DMS79 treated with DMSO at 0.1 percent for 48 hours (cell line): ENCODE measurements around the gene IFT57.
A peak's percentile ranks its signal among the peaks of the same experiment; 100 is the strongest.
"Not testable (repeated sequence)": the region's sequence is repeated elsewhere in the genome, so short reads cannot be mapped to it uniquely, and the experiment has no call there.

ENCODE experiments used
- DNase-seq: peaks from one replicate; lab custom pipeline; 2025; lab: John Stamatoyannopoulos, UW

Gene IFT57, protein sequence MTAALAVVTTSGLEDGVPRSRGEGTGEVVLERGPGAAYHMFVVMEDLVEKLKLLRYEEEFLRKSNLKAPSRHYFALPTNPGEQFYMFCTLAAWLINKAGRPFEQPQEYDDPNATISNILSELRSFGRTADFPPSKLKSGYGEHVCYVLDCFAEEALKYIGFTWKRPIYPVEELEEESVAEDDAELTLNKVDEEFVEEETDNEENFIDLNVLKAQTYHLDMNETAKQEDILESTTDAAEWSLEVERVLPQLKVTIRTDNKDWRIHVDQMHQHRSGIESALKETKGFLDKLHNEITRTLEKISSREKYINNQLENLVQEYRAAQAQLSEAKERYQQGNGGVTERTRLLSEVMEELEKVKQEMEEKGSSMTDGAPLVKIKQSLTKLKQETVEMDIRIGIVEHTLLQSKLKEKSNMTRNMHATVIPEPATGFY

DNA sequence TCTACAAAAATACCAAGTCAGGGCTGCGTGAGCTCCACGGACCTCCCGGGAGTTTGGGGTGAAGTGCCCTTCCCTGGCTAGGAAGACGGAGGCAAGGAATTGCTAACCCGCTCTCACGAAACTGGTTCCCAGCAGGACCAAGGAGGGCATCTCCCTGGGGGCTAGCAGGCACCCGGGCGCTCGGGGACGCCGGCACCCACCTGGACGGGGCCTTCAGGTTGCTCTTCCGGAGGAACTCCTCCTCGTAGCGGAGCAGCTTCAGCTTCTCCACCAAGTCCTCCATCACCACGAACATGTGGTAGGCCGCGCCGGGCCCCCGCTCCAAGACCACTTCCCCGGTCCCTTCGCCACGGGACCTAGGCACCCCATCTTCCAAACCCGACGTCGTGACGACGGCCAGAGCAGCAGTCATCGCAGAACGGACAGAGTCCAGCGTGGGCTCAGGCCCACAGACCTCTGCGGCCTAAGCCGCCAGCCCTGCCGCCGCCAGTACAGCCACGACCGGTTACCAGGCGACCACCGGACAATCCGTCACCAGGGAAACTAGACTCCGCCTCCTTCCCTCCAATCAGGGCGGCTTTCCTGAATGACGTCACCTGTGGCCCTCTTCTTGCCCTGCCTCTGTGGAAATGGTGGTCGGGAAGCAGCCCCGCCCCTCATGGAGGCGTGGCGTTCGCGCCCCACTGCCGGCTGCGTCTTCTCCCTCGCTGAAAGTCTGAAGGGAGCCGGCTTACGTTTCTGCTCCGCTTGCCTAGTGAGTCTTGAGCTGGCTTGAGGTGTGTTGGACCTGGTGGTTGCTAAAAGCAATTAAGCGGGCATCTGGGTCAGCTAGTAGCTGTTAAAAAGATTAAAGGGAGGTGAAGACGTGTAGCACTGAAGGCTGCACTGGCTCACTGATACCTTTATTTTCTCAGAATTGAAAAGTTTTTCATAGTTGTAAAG lies at the start of gene IFT57:
IFT57 (minus strand) TSS at position 514 of the 942 bp plus-strand sequence; CDS start at position 412, 102 bp downstream.
- DNase-seq, result peak; percentile 96

DNA sequence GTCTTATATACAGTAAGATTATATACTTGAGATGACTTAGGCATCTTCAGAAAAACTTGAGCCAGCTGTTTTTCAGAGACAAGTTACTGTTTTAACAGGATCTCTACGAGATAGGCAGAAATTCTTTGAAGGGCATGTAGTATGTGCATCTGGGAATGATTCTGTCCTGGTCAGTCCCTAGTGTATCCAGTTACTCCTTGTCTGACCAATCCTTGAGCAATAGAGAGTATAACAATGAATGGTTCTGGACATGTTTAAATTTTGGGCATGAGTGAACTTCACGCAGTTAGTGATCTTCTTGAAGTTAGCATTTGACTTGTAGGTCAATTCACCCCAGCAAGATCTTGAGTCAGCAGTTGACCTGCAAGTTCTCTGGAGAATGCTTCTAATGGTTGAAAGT lies 49.4 kb upstream of the IFT57 start:
- no peak for DNase-seq

DNA sequence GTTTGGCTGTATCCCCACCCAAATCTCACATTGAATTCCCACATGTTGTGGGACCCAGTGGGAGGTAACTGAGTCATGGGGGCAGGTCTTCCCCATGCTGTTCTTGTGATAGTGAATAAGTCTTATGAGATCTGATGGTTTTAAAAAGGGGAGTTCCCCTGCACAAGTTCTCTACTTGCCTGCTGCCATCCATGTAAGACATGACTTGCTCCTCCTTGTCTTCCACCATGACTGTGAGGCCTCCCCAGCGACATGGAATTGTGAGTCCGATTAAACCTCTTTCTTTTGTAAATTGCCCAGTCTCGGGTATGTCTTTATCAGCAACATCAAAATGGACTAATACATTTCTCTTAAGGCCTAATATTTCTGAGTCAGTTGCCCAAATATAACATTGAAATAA lies 46.0 kb upstream of the IFT57 start:
- DNase-seq, result not testable (repeated sequence)

DNA sequence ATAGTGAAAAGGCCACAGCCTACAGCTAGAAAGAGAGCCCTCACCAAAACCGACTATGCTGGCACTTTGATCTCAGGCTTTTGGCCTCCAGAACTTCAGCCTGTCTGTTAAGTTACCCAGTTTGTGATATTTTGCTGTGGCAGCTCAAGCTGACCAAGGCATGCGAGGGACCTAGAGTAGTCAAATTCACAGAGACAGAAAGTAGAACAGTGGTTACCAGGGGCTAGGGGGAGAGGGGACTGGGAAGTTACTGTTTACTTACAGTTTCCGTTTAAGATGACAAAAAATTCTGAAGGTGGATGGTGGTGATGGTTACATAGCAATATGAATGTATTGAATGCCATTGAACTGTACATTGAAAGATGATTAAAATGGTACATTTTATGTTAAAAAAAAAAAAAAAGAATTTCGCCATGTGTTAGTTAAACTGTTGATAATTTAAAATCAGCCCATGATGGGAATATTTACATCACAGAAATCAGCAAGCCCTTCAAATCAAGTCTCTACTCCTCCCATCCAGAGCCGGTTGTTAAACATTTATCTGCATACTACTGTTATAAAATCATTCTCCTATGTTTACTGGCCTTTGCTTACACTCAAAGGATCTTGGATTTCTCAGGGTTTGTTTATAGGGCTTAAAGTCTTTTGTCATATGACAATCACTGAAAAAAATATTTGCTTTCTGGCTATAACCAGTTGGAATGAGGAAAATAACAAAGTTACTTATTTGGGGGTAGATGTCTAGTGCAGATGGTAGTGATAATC lies 42.5 kb upstream of the IFT57 start:
- not testable (repeated sequence) for DNase-seq

DNA sequence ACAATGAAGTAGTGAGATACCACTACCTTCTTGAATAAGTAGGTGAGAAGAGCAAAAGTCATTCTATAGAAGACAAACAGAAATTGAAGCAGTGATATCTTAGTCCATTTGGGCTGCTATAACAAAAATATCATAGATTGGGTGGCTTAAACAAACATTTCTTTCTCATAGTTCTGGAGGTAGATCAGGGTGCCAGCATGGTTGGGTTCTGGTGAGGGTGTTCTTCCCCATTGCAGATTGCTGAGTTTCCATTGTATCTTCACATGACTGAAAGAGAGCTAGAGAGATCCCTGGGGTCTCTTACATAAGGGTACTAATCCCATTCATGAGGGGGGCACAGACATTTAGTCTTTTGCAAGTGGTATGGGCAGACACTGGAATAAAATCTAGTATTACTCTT lies 32.9 kb upstream of the IFT57 start:
- DNase-seq, result no peak

DNA sequence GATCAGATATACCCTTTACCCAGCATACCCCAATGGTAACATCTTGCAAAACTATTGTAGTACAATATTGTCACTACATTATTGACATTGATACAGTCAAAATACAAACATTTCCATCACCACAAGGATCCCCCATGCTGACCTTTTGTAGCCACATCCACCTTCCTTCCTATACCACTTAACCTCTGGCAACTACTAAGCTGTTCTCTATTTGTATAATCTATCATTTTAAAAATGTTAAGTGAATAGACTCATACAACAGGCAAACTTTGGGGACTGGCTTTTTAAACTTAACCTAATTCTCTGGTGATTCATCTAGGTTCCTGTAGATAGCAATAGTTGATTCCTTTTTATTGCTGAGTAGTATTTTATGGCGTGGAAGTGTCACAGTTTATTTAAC lies 29.6 kb upstream of the IFT57 start:
- no peak for DNase-seq

DNA sequence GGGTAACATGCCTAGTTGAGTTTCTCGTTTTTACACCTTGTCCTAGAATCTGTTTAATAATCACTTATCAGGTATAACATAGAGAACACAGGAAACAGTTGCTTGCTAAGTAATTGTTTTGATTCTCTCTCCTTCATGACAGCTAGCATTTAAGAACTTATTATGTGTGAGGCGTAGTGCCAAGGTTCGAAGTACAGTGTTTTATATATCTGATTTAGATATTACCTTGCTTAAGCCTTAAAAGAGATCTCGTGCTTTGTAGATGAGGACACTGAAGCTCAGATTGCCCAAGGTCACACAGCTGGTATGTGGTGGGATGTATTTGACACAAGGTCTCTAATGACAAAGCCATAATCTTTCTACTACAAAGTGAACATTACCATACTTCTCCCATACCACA lies 29.0 kb upstream of the IFT57 start:
- no peak for DNase-seq

DNA sequence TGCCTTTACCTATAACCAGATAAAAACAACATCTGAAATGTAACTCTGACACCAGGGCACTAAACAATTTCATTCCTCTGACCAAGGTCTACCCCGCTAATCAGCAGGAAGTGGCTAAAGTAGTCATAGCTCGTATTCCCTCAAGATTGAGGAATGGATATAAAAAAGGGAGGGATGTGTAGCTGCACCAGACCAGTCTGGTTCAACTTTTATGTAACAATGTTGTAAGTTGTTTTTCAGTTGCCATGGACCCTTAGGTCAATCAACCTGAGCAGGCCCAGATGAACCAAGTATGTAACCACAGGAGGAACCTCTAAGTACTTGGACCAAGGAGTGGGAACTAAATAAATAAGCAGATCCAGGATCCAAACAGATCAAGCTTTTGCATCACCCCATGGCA lies 28.4 kb upstream of the IFT57 start:
- no peak for DNase-seq

DNA sequence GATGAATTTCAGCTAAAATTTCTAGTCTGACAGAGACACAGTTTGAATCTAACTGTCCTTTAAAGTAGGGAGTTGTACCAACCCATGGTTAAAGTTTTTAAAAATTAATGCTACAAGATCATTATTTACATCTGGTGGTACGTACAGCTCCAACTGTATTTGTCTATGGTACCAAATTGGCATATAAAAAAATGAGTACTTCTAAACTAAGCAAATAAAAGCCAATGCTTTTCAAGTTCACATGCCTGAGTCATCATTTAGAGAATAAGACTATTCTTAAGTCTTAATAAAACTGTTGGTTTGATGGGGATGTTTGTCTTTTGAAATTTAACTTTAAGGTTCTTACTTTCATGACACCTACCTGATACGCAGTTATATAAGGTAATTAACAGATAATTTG lies 21.0 kb upstream of the IFT57 start:
- no peak for DNase-seq

DNA sequence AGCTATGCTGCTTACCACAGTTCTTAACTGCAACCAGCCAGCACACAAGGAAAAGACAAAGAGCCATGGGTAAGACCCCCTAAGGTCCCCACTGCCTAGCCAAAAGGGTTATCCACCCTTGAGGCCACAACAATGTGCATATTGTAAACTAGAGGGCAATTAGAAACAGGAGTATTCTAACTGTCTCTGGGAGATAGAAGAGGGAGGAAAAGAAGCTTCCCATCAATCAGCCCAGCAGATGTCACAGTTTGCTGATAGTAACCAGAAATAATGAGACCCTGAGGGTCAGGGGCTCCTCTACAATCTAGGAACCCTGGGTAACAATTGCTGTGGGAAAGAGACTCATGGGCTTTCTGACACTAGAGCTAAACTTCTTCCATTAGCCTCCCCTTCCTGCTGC lies 20.6 kb upstream of the IFT57 start:
- DNase-seq, result no peak

DNA sequence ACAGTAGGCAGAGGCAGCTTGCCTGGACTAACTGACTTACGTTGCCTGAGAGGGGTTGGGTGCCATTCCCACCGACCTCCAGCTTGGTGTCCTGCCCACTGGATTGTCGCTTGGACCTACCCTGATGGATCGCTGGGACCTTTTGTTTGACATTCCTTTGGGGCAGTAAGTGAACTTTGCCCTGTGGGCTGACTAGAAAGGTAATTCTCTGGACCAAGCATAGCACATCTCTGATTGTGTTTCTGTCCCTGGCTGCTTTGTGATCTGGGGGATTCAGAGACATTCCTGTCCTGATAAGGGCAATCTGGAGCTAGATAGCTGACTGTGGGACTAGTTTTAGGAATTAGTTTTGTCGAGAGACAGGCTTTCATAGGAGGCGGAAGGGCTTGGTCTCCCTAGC lies 19.5 kb upstream of the IFT57 start:
- no peak for DNase-seq

DNA sequence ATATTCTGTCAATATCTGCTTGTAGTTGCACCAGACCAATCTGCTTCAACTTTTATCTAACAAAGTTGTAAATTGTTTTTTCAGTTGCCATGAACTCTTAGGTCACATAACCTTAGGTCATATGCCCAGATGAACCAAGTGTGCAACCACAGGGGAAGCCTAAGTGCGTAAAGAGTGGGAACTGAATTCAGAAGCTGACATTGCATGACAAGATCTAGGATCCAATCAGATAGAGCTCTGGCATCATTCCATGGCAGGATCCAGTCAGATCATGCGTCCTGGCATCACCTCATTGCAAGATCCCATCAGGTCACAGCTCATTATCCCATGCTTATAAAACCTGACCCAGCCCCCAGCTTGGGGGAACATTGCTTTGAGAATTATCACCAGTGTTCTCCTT lies 18.9 kb upstream of the IFT57 start:
- no peak for DNase-seq

DNA sequence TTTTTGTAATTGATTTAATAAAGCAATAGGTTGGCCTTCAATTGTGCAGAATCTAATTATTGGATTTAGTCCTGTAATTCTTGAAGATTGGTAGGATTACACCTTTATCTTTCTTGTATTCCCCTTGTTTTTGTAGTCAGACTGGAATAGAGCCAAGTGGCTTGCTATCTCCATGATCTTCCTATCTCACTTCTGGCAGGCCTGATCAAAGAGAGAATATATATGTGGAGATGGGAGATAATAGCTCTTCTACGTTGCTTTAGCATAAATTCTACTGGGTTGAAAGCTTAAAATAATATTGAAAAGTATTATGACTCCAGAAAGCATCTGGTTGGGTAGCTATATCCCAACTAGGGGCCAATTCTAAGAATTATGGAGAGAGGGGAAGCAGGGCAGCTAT lies 16.9 kb upstream of the IFT57 start:
- DNase-seq, result no peak

DNA sequence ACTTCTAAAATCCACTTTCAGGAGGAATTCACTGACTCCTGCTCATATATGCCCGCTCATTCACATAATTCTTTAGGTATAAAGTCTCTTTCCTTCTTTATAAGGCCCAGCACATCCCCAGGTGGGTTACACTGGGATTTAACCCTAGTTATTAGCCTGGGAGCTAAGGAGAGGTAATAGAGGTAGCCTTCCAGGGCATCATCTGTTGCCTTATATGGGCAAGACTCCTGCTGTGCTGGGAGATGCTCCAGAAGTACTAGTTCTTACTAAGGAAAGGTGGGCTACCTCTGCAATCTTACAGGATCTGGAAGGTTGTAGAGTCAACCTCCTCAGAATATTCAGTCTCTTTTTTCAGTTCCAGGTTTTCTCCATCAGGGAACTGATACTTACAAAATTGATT lies 13.1 kb upstream of the IFT57 start:
- no peak for DNase-seq

DNA sequence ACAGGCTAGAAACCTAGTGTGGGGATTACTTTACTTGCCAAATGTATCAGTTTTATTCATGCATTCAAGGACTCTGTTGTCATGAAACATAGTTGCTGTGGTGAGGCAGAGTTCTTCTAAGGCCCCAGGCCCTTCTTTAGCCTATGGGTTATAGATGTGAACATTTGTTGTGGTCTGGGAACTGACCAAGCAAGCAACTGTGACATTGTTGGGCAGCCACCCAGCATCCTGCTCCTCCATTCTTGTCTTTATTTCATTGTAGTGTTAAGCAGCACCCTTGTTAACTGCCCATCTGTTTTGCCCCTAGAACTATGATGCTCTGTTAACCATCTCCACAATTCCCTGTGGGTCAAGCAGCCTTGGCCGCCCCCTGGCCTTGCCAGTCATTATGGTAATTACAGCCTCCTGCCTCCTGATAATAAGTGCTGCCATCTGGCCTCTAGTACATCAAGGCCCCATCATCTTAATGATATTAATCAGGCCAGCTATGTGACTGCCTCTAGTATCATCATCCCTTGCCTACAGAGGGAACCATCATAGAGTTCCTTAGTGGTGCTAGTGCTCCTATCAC lies 12.2 kb upstream of the IFT57 start:
- DNase-seq, result no peak

DNA sequence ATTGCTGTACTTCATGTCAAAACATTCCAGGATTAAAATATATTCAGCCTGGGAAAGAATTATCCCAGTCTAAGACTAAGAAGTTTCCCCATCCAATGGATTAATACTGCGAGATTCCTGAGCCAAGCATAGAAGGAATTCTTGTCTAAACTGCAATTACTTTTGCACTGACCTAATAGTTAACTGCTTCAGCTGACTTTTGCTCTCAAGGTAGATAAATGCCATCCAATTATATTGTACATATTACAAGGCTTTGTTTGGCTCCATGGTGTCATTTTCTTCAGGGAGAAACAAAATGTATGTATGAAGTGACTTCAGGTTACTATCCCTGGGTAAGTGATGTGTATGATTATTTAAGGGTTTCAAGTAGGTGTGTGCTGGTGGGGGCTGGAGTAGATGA lies 6.1 kb upstream of the IFT57 start:
- DNase-seq, result no peak

DNA sequence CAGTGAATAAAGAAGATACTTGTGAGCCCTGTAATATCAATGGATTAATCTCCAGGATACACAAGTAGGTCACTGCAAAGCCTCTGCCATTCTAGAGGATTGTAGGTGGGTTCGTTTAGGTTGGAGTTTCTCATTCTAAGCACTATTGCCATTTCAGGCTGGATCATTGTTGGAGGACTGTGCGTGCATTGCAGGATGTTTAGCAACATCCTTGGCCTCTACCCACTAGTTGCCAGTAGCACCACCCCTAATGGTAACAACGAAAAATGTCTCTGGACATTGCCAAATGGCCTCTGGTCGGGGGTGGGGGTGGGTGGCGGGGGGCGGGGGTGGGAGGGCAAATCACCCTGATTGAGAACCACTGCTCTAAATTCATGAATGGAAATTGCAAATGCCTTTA lies 4.9 kb upstream of the IFT57 start:
- no peak for DNase-seq

DNA sequence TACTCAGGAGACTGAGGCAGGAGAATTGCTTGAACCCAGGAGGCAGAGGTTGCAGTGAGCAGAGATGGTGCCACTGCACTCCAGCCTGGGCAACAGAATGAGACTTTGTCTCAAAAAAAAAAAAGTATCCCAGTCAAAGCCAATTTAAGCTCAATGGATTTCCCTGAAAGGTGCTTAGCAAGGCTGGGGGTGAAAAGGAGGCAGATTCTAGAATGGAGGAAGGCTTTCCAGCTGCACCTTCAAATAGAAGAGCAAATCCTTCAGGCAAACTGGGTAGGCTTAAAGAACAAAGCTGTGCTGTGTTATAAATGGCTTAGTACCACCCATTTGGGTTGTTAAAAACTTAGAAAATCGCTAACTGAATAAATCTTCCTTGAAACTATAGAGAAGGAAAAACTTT lies 3.0 kb upstream of the IFT57 start:
- no peak for DNase-seq

DNA sequence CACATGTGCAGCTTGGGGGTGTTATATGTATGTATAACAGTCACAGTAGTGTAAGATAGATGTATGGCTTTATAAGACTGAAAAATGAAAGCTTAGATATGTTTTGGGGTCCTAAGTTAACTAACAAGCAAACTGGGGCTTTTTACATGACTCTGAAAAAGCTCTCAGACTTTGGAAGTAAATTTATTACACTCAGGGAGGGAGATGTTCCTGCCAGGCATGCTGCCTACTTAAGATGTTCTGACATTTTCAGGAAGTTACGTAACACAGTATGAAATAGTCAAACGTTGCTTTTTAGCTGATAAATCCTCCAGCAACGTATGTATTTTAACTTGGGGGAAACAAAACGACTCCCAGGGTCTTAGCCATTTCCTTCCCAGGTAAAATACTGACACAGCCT lies 1.7 kb upstream of the IFT57 start:
- no peak for DNase-seq

DNA sequence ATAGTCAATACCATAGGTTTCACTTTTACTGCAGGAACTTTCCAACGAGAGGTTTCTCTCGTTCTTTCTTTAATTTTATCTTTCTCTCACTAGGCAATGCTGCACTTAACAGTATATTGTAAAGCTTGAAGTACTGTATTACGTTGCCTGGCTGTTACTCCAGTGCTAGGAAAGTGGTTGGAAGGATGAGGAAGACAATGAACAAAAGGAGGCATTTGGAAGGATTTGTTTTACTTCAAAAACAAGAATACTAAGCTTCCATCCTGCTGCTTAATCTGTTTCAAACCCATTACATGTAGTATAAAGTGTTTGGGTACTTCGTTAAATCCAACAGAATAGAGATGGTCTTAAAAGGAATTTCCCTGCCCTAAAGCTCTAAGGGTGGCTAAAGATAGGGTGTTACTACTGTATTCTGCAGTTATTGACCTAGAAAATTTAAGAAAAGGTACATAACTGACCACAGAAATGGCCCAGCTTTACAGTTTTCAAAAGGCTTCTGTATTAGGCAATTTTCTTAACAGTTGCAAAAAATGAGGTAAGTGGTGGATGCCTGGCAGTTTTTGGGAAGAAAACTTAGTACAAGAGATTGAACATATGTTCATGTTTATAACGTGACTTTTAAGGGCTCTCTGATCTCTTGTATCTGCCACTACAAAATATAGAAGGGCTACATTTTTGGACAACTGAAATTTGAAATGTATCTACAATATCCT lies 785 bp upstream of the IFT57 start:
- DNase-seq, result peak; percentile 40

DNA sequence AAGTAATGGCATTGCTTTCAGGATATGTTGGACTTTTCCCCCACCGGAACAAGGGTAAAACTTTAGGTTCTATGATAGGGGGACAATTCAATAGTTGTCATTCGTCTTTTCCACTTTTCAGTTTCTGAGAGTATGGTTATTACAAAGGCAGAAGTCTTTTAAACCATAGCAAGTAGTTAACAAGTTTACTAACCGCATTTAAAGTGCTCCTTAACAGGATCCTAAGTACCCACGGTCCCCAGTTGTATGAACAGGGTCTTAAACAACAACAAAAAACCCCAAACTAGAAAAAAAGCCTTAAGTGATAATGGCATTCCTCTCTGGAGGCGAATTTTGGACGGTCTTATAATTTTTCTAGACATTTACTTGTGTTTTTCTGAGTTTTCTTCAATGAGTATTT lies 831 bp downstream of the IFT57 start:
- peak; percentile 20 for DNase-seq
